ENCODE measurements around the gene GPR108. TPM values are rescaled to one million over a fixed set of nuclear protein-coding genes. Genes with fewer than 3 reads are reported as not detected.

Gene GPR108
- total RNA-seq, 1 donor from 2014 or later = 41.6 TPM

DNA sequence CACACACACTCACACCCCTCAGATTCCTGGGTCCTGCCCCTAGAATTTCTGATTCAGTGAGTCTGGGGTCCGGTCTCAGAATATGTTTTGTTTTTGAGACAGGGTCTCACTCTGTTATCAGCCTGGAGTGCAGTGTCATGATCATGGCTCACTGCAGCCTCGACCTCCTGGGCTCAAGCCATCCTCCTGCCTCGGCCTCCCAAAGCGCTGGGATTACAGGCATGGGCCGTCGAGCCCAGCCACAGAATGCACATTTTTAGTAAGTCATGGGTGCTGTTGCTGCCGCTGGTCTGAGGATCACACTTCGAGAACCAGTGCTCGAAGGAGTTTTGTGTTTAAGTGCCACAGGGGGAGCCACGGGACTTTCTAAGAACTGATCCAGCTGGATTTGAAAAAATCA lies 45.4 kb downstream of the GPR108 start:
- Histone ChIP-seq H2AFZ (ENCODE audit: low read depth, low read length) (no peak overlapping the region), H3K4me1 (ENCODE audit: insufficient read depth, low read length) (no peaks in the 10 kb centered on the region), H3K4me3 (ENCODE audit: insufficient read depth, low read depth, low read length) (no peak overlapping the region), H3K36me3 (ENCODE audit: insufficient read depth, low read length) (no peaks in the 10 kb centered on the region), H3K27me3 (ENCODE audit: insufficient read depth, low read length) (no peaks in the 10 kb centered on the region), H3K27ac (ENCODE audit: low read depth, low read length) (no peak overlapping the region), H3K9me3 (ENCODE audit: insufficient read depth, low read depth, low read length) (peaks cover 4% of the 10 kb centered on the region), H3K4me2 (ENCODE audit: low read length) (no peak overlapping the region), H4K20me1 (ENCODE audit: insufficient read depth, low read length) (no peaks in the 10 kb centered on the region), H3K79me2 (ENCODE audit: insufficient read depth, low read length) (no peaks in the 10 kb centered on the region), H3K9ac (ENCODE audit: low read length) (no peak overlapping the region)
- no peak overlapping the region for H3K4me3 Mint-ChIP-seq (ENCODE audit: unreplicated experiment)
- FAIRE-seq (no peak), DNase-seq (ENCODE audit: low read depth) (no peak)
- H3K36me3 Mint-ChIP-seq (ENCODE audit: low read depth, unreplicated experiment) = no peaks in the 10 kb centered on the region
- no peaks in the 10 kb centered on the region for H3K4me1 Mint-ChIP-seq (ENCODE audit: low read depth, unreplicated experiment)
- H3K27me3 Mint-ChIP-seq (ENCODE audit: low read depth, unreplicated experiment) = no peaks in the 10 kb centered on the region
- TF ChIP-seq CTCF (IDR thresholded peaks at IDR 0.05; ENCODE audit: insufficient read depth, low read depth, low read length) (no peak), EZH2 (IDR thresholded peaks at IDR 0.05; ENCODE audit: insufficient read depth, low read length) (no peak)
- peaks cover 18% of the 10 kb centered on the region for H3K9me3 Mint-ChIP-seq (ENCODE audit: unreplicated experiment)
- H3K27ac Mint-ChIP-seq (ENCODE audit: unreplicated experiment) = no peak overlapping the region

DNA sequence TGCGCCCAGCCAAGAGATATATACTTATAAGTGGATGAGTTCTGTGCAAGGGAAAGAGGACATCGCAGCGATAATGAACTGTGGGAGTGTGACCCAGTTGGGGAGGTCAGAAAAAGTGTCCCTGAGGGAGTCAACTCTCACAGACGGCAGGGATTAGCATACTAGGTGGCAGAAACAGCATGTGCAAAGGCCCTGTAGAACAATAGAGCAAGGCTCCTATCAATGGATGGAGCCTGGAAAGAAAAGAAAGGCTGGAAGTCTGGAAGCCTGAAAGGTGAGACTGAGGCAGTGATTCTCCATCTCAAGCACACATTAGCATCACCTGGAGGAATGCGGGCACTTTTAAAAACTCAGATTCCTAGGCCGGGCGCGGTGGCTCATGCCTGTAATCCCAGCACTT lies 46.0 kb downstream of the GPR108 start:
- H3K4me3 Mint-ChIP-seq (ENCODE audit: unreplicated experiment) = no peak overlapping the region
- no peaks in the 10 kb centered on the region for H4K20me1 ChIP-seq (ENCODE audit: insufficient read depth, low read length)
- H3K27ac Mint-ChIP-seq (ENCODE audit: unreplicated experiment) = no peak overlapping the region
- no peaks in the 10 kb centered on the region for H3K36me3 Mint-ChIP-seq (ENCODE audit: low read depth, unreplicated experiment)
- FAIRE-seq (no peak), DNase-seq (ENCODE audit: low read depth) (no peak)
- H3K4me2 ChIP-seq (ENCODE audit: low read length) = no peak overlapping the region
- no peak overlapping the region for H3K4me3 ChIP-seq (ENCODE audit: insufficient read depth, low read depth, low read length)
- H3K4me1 Mint-ChIP-seq (ENCODE audit: low read depth, unreplicated experiment) = no peaks in the 10 kb centered on the region
- H3K9me3 Mint-ChIP-seq (ENCODE audit: unreplicated experiment) = peaks cover 15% of the 10 kb centered on the region
- no peak overlapping the region for H3K27ac ChIP-seq (ENCODE audit: low read depth, low read length)
- peaks cover 4% of the 10 kb centered on the region for H3K9me3 ChIP-seq (ENCODE audit: insufficient read depth, low read depth, low read length)
- H3K4me1 ChIP-seq (ENCODE audit: insufficient read depth, low read length) = no peaks in the 10 kb centered on the region
- no peaks in the 10 kb centered on the region for H3K36me3 ChIP-seq (ENCODE audit: insufficient read depth, low read length)
- TF ChIP-seq EZH2 (IDR thresholded peaks at IDR 0.05; ENCODE audit: insufficient read depth, low read length) = no peak
- H3K27me3 ChIP-seq (ENCODE audit: insufficient read depth, low read length) = no peaks in the 10 kb centered on the region
- H3K27me3 Mint-ChIP-seq (ENCODE audit: low read depth, unreplicated experiment) = no peaks in the 10 kb centered on the region
- no peak overlapping the region for H3K9ac ChIP-seq (ENCODE audit: low read length)
- no peak overlapping the region for H2AFZ ChIP-seq (ENCODE audit: low read depth, low read length)
- no peaks in the 10 kb centered on the region for H3K79me2 ChIP-seq (ENCODE audit: insufficient read depth, low read length)

GRCh38 chr19:6690160-6690885 lies 47.1 kb downstream of the GPR108 start:
- Mint-ChIP-seq H3K9me3 (ENCODE audit: unreplicated experiment) (peaks cover 17% of the 10 kb centered on the region), H3K4me1 (ENCODE audit: low read depth, unreplicated experiment) (no peaks in the 10 kb centered on the region)
- H3K27ac ChIP-seq (ENCODE audit: low read depth, low read length) = no peak overlapping the region

More at GRCh38 chr19:6690160-6690885, 47.1 kb downstream of the GPR108 start:
- H3K36me3 Mint-ChIP-seq (ENCODE audit: low read depth, unreplicated experiment) = no peaks in the 10 kb centered on the region
- no peak overlapping the region for H3K4me3 ChIP-seq (ENCODE audit: insufficient read depth, low read depth, low read length)
- H3K4me1 ChIP-seq (ENCODE audit: insufficient read depth, low read length) = no peaks in the 10 kb centered on the region
- H3K36me3 ChIP-seq (ENCODE audit: insufficient read depth, low read length) = no peaks in the 10 kb centered on the region
- no peaks in the 10 kb centered on the region for H4K20me1 ChIP-seq (ENCODE audit: insufficient read depth, low read length)
- H3K27ac Mint-ChIP-seq (ENCODE audit: unreplicated experiment) = no peak overlapping the region
- H3K79me2 ChIP-seq (ENCODE audit: insufficient read depth, low read length) = no peaks in the 10 kb centered on the region
- peaks cover 4% of the 10 kb centered on the region for H3K9me3 ChIP-seq (ENCODE audit: insufficient read depth, low read depth, low read length)
- H3K4me2 ChIP-seq (ENCODE audit: low read length) = no peak overlapping the region
- no peaks in the 10 kb centered on the region for H3K27me3 Mint-ChIP-seq (ENCODE audit: low read depth, unreplicated experiment)
- no peaks in the 10 kb centered on the region for H3K27me3 ChIP-seq (ENCODE audit: insufficient read depth, low read length)
- FAIRE-seq = no peak
- no peak overlapping the region for H3K4me3 Mint-ChIP-seq (ENCODE audit: unreplicated experiment)
- TF ChIP-seq CTCF (IDR thresholded peaks at IDR 0.05; ENCODE audit: insufficient read depth, low read depth, low read length) (no peak), EZH2 (IDR thresholded peaks at IDR 0.05; ENCODE audit: insufficient read depth, low read length) (no peak)
- H2AFZ ChIP-seq (ENCODE audit: low read depth, low read length) = no peak overlapping the region
- no peak overlapping the region for H3K9ac ChIP-seq (ENCODE audit: low read length)
- no peak for DNase-seq (ENCODE audit: low read depth)

Measured in astrocyte (in vitro differentiated cells and primary cell).